Bronchial epithelial cell (primary cell): ENCODE measurements around the gene HSD17B14. TPM values are rescaled to one million over a fixed set of nuclear protein-coding genes. Genes with fewer than 3 reads are reported as not detected.
A peak's percentile ranks its signal among the peaks of the same experiment; 100 is the strongest.
"Not testable (repeated sequence)": the region's sequence is repeated elsewhere in the genome, so short reads cannot be mapped to it uniquely, and the experiment has no call there.

Experiments
- DNase-seq: peaks from one replicate; pipeline ENCODE4 v3.0.0-alpha.2; 2010; ENCODE audit warnings: low read depth
- FAIRE-seq: peaks from 2 replicates; lab custom pipeline; 2011; peaks lifted over from hg19 to GRCh38; lab: Jason Lieb, UNC
- H3K27me3 ChIP-seq: 2 replicates; pipeline ENCODE4 v1.5.1; 2011; ENCODE audit warnings: low read length; ENCODE audit not compliant: control insufficient read depth, insufficient read depth
- H3K36me3 ChIP-seq: 2 replicates; pipeline ENCODE4 v1.5.1; 2011; ENCODE audit warnings: low read length; ENCODE audit not compliant: control insufficient read depth, insufficient read depth
- H3K4me3 ChIP-seq: 2 replicates; pipeline ENCODE4 v1.5.1; 2011; ENCODE audit warnings: mild to moderate bottlenecking, low read depth, low read length, control low read depth
- total RNA-seq: library from RNA; depleted of rRNA; stranded (reverse); fragments of >200 nt; gene quantifications from 2 replicates; pipeline ENCODE4 v1.2.1, GENCODE V29; 2014
- TF ChIP-seq, protein P1 (sequence below): IDR thresholded peaks from 2 replicates; pipeline ENCODE4 v1.5.1; 2011; ENCODE audit warnings: mild to moderate bottlenecking, moderate library complexity, low read length, control low read depth, inconsistent platforms; ENCODE audit not compliant: insufficient read depth, severe bottlenecking

The HSD17B14 gene
- total RNA-seq, 1 donor from 2014 or later: 1.3 TPM

DNA sequence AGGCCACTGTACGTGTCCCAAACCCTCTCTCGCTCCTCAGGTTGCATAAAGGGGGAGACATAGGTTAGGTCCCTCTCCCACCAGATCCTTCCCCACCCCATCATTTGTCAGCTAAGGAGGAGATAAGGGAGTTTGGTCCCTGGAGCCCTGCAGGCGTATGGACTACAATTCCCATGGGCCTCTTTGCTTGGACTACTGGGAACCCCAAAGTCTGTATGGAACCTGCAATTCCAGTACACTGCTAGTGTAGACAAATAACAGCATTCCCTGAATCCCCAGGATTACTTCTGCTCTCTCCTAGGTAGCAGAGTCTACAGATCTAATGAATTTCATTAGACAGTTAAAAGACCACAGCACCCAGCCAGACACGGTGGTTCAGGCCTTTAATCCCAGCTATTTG, 16.0 kb upstream of the HSD17B14 start:
- no peak overlapping the region for H3K4me3 ChIP-seq
- TF ChIP-seq, protein P1, sequence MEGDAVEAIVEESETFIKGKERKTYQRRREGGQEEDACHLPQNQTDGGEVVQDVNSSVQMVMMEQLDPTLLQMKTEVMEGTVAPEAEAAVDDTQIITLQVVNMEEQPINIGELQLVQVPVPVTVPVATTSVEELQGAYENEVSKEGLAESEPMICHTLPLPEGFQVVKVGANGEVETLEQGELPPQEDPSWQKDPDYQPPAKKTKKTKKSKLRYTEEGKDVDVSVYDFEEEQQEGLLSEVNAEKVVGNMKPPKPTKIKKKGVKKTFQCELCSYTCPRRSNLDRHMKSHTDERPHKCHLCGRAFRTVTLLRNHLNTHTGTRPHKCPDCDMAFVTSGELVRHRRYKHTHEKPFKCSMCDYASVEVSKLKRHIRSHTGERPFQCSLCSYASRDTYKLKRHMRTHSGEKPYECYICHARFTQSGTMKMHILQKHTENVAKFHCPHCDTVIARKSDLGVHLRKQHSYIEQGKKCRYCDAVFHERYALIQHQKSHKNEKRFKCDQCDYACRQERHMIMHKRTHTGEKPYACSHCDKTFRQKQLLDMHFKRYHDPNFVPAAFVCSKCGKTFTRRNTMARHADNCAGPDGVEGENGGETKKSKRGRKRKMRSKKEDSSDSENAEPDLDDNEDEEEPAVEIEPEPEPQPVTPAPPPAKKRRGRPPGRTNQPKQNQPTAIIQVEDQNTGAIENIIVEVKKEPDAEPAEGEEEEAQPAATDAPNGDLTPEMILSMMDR: no peak
- no peak for DNase-seq
- H3K27me3 ChIP-seq: no peaks in the 10 kb centered on the region
- no peaks in the 10 kb centered on the region for H3K36me3 ChIP-seq
- FAIRE-seq: no peak

DNA sequence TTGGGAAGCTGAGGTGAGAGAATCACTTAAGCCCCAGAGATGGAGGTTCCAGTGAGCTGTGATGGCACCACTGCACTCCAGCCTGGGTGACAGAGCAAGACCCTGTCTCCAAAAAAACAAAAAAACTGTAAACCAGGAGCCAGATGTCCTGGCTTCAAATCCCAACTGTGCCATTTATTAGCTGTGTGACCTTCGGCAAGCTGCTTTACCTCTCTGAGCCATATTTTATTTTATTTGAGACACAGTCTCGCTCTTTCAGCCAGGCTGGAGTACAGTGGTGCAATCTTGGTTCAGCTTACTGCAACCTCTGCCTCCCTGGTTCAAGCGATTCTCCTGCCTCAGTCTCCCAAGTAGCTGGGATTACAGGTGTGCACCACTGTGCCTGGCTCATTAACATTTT, 10.4 kb upstream of the HSD17B14 start:
- not testable (repeated sequence) for H3K4me3 ChIP-seq, DNase-seq, H3K27me3 ChIP-seq, FAIRE-seq, H3K36me3 ChIP-seq

DNA sequence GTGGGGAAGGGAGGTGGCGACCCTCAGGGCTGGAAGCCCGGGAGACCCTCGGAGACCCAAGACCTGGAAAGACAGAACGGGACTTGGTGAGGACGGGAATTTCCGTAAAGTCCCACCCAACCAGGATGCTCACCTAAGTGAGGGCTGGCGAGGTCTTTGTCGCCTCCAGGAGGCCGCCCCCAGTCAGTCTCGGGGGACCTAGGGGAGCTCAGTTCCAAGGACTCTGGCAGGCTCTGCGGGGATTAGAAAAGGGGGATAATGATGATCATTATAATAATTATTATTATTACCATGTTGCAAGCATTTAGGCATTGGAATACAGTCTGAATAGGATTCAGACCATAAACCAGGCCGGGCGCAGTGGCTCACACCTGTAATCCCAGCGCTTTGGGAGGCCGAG, 9.1 kb upstream of the HSD17B14 start:
- peaks cover 2% of the 10 kb centered on the region for H3K36me3 ChIP-seq
- H3K27me3 ChIP-seq: no peaks in the 10 kb centered on the region
- no peak for DNase-seq
- TF ChIP-seq, protein P1: no peak
- FAIRE-seq: no peak
- H3K4me3 ChIP-seq: no peak overlapping the region

DNA sequence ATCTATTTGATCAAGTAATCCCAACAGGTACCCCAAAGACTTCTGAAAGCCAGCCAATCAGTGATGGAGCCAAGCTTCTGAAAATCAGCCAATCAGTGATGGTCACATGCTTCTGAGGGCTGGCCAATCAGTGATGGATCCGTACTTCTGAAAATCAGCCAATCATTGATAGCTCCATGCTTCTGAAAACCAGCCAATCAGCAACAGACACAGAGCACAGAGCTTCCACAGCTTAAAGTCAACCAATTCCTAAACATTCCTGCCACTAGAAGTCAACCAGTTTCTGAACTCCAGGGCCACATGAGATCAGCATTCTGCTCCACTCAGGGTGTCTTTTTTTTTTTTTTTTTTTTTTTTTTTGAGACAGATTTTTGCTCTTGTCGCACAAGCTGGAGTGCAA, 8.2 kb upstream of the HSD17B14 start:
- FAIRE-seq (no peak), DNase-seq (peak; percentile 34)

DNA sequence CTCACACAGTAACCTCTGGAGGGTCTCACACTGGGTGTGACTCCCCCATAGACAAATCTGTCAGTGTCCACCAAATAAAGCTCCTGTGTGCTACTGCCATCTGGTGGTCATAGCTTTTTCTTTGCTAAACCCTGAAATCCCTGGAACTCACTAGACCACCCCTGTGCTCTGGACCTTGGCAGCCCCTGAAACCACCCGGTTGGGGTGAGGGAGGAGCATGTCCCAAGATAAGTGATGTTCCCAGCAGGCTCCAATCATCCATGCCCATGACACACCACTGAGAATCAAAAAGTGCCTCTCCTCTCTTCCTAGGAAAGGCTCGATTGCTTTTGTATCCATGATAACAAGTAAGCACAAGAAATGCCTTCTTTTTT, 6.5 kb upstream of the HSD17B14 start:
- no peak for FAIRE-seq
- TF ChIP-seq, protein P1: peak; percentile 78

More for the DNA sequence above, 8.2 kb upstream of the HSD17B14 start:
- Histone ChIP-seq H3K4me3 (no peak overlapping the region), H3K27me3 (no peaks in the 10 kb centered on the region), H3K36me3 (peaks cover 2% of the 10 kb centered on the region)
- TF ChIP-seq, protein P1: peak; percentile 18

DNA sequence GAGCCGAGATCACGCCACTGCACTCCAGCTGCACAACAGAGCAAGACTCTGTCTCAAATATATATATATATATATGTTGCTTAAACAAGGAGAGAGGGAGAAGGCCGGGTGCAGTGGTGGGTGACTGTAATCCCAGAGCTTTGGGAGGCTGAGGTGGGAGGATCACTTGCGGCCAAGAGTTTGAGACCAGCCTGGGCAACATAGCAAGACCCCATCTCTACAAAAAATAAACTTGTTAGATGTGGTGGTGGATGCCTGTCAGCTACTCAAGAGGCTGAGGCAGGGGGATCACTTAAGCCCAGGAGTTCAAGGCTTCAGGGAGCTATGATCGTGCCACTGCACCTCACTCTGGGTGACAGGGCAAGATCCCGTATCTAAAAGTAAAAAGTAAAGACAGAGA, 5.3 kb upstream of the HSD17B14 start:
- TF ChIP-seq, protein P1: no peak
- no peaks in the 10 kb centered on the region for H3K27me3 ChIP-seq
- no peak for DNase-seq
- FAIRE-seq: no peak
- H3K4me3 ChIP-seq: no peak overlapping the region
- peaks cover 2% of the 10 kb centered on the region for H3K36me3 ChIP-seq

More for the DNA sequence above, 6.5 kb upstream of the HSD17B14 start:
- Histone ChIP-seq H3K4me3 (no peak overlapping the region), H3K36me3 (peaks cover 2% of the 10 kb centered on the region), H3K27me3 (no peaks in the 10 kb centered on the region)
- DNase-seq: peak; percentile 36
